DMS53 (cell line): ENCODE results near the gene CENPS.
A peak's percentile ranks its signal among the peaks of the same experiment; 100 is the strongest.
"Not testable (repeated sequence)": the region's sequence is repeated elsewhere in the genome, so short reads cannot be mapped to it uniquely, and the experiment has no call there.

Experiments
- DNase-seq: peaks from one replicate; lab custom pipeline; 2025; lab: John Stamatoyannopoulos, UW

Gene CENPS

DNA sequence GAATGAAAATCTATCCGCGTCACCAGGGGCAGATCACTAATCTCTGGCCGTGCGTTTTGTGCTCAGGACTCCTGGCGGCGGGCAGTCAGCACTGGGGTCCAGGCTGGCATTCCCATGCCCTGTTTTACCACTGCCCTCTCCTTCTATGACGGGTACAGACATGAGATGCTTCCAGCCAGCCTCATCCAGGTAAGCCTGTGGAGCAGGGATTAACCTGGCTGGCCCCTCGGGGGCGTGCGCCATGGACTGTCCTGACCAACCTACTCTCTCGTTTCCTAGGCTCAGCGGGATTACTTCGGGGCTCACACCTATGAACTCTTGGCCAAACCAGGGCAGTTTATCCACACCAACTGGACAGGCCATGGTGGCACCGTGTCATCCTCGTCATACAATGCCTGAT is 10.9 kb upstream of the CENPS start:
- no peak for DNase-seq

- no peak for DNase-seq
These were observed 8.6 kb upstream of the CENPS start for GRCh38 chr1:10421637-10422036.

DNA sequence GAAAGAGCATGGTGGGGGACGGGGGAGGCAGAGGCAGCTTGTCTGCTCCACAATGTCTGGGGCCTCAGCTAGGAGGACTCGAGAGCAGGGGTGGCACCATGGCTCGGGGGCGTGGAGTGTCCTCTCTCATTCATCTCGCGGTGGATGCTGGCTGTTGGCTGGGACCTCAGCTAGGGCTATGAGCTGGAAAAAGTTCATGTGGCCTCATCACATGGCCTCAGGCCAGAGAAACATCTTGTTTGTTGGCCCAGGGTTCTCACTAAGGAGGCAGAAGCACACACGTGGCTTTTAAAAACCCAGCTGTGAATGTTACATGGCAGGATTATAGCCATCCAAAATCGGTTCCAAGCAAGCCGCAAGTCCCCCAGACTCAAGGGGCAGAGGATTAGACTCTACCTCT is 6.2 kb upstream of the CENPS start:
- DNase-seq: no peak

- no peak for DNase-seq
These were observed 5.6 kb upstream of the CENPS start for GRCh38 chr1:10424651-10425050.

- DNase-seq: not testable (repeated sequence)
These were observed 4.3 kb upstream of the CENPS start for GRCh38 chr1:10425826-10426534.

- DNase-seq: not testable (repeated sequence)
These were observed 3.7 kb upstream of the CENPS start for GRCh38 chr1:10426535-10426848.

GRCh38 chr1:10428984-10429383 is 1.2 kb upstream of the CENPS start:
- DNase-seq: no peak

GRCh38 chr1:10429868-10430215 is 391 bp upstream of the CENPS start:
- peak; percentile 71 for DNase-seq

DNA sequence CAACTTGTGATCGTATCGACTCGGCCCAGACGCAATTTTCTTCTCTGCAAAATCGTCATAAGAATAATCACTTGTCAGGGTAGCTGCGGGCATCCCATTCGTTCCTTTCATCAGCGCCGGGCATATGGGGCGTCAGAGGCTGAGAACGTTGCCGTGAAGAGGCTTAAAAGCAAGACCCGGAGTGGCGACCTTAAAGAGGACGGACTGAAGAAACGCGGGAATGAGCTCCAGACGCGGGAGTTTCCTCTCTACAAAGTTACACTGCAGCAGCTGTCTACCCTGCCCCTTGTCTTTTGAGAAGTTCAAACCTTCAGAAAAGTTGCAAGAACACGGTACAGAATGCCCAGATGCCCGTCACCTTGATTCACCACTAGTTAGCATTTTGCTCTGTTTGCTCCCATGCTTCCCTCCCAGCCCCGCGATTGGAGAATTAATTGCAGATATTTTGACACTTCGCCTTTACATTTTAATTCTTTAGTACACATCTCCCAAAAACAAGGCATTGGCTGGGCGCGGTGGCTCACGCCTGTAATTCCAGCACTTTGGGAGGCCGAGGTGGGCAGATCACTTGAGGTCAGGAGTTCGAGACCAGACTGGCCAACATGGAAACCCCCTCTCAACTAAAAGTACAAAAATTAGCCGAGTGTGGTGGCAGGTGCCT is 967 bp downstream of the CENPS start:
- peak; percentile 80 for DNase-seq

DNA sequence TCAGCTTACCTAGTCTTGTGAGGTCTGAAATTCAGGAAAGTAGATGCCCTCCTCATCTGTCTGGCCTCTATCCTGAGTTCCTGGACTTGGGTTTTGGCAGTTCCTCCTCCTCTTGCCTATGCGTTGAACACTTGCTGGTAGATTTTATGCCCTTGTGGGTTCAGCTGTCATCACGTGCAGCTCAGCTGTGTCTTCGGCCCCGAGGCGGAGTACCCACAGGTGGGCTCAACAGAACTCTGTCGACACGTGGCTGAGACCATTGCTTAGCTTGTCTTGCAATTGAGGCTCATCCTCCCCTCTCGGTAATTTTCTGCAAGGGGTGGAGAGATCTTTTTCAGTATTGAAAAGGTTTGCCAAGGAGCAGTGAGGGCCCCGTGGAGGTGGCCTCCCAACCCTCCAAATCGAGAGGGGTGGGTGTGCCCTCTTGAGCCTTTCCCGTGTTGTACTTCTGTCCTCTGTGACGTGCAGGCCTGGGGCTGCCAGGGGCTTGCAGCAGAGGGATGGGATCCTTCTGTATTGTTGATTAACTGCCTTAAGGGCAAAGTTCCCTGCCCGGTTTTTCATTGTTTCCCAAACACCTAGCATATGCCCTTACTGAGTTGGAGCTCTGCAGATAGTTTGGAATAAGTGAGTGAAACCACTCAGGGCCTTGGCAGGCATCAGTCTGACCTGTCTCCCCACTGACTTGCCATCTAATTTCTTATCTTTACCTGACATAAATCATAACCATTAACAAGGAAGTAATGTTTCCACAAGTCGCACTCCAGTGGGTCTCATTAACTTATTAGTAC is 2.9 kb downstream of the CENPS start:
- no peak for DNase-seq

DNA sequence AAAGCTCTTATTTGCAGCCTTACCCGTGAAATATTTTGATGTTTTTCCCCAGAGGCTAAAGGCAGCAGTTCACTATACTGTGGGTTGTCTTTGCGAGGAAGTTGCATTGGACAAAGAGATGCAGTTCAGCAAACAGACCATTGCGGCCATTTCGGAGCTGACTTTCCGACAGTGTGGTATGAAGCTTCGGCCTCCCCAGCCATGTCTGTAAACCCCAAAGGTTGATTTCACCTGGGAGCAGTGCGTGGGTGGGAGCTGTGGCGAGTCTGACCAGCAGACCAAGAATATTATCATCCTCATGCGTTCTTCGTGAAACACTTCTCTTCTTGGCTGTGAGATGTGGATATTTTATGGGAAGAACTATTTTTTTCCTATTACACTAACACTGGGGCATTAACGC is 3.6 kb downstream of the CENPS start:
- no peak for DNase-seq

DNA sequence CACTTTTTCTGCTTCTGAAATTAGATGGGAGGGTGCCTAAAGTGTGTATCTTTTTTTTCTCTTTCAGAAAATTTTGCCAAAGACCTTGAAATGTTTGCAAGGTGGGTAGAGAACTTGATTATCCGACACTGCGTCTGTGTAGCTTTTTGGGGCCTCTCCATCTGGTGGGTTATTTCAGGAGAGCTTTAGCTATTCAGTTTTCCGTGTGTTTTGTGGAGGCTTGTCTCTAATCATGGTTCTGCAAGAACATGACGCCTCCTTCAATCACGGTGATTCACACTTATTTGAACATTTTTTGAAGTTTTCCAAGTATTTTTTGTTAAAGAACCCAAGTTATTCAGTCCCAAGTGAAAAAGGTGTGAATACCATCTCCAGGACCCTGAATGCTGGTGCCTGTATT is 4.4 kb downstream of the CENPS start:
- DNase-seq: no peak

GRCh38 chr1:10437052-10437451 is 6.8 kb downstream of the CENPS start:
- DNase-seq: no peak

- DNase-seq: peak; percentile 70
These were observed 8.5 kb downstream of the CENPS start for GRCh38 chr1:10438677-10439163.

GRCh38 chr1:10440305-10440704 is 10.1 kb downstream of the CENPS start:
- no peak for DNase-seq

DNA sequence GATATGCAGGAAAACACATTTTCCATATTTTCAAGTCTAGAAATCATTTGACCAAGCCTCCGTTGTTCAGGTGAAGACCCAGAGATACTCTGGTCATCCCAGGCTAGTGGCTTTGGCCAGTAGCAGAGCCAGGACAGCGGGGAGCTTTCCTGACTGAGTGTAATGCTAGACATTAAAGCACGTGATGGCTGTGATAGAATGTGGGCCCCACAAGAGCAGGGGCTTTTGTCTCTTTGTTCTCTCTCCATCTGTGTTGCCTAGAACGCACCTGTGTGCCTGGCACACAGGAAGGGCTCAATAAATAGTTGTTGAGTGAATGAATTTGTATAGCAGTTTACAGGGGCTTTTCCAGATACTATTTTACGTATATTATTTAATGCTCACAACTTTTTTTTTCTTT is 10.6 kb downstream of the CENPS start:
- no peak for DNase-seq

GRCh38 chr1:10444248-10444647 is 14.0 kb downstream of the CENPS start:
- DNase-seq: no peak

DNA sequence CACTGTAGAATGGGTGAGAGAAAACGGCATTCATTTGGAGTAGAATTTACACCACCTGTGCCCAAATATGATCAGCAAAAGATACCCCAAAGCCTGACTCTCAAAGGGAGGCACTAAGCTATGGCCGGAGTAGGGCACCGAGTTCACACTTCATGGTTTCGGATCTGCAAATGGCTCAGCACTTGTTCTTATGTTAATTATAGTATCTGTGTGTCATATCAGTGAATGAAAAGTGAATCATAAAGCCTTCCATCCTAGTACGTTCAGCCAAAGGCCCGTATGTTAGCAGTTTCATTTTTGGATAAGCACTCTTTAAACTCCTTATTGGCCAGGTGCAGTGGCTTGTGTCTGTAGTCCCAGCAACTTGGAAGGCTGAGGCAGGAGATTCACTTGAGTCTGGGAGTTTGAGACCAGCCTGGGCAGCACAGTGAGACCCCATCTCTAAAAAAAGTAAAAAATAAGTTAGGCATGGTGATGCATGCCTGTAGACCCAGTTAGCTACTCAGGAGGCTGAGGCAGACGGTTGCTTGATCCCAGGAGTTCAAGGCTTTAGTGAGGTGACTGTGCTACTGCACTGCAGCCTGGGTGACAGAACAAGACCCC is 14.7 kb downstream of the CENPS start:
- no peak for DNase-seq

GRCh38 chr1:10446790-10447422 is 16.7 kb downstream of the CENPS start:
- no peak for DNase-seq

DNA sequence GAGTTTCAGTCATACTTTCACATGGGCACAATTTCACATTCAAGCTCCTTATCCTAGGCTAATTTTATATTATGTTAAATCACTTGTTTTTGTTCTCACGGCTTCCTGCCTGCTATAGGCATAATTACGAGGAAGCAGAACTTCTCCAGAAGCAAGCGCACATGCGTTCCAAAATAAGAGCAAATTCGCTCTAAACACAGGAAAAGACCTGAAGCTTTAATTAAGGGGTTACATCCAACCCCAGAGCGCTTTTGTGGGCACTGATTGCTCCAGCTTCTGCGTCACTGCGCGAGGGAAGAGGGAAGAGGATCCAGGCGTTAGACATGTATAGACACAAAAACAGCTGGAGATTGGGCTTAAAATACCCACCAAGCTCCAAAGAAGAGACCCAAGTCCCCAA is 19.5 kb downstream of the CENPS start, which contains the start of gene CORT:
TSS of gene CORT (plus strand) at position 281 of the 400 bp plus-strand sequence. CDS start 193 bp downstream, outside the sequence.
- no peak for DNase-seq

DNA sequence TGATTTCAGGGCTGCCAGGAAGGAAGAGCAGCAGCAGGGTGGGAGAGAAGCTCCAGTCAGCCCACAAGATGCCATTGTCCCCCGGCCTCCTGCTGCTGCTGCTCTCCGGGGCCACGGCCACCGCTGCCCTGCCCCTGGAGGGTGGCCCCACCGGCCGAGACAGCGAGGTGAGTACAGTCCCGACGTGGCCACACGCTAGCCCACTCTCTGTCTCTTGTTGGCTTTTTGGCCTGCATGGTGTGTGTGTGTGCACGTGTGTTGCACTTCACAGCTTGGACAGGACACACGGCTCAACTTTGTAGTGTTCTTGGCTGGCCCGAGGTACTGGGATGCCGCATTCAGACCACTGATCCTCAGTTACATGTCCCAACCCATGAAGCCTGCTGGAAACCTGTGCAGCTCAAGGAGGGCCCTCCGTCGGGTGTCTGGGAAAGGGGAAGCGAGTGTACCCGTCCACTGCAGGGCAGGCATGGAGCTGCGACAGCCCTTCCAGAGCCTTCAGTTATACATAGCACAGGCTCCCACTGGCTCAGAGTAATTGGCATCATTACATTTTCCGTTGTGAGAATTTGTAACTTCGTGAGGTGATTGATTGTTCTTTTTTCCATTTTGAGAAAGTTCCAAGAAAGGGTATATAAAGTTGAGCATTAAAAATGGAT is 20.1 kb downstream of the CENPS start:
- DNase-seq: no peak

- DNase-seq: no peak
These were observed 20.6 kb downstream of the CENPS start for GRCh38 chr1:10450836-10451235.
